CD4-positive, alpha-beta T cell treated with Interleukin-15 for 4 hours (primary cell): Measurements from ENCODE around the gene LSAMP.

Experiments used
- DNase-seq: peaks from one replicate; pipeline ENCODE4 v3.0.0-alpha.2; 2020; ENCODE audit warnings: low spot score

LSAMP gene

DNA sequence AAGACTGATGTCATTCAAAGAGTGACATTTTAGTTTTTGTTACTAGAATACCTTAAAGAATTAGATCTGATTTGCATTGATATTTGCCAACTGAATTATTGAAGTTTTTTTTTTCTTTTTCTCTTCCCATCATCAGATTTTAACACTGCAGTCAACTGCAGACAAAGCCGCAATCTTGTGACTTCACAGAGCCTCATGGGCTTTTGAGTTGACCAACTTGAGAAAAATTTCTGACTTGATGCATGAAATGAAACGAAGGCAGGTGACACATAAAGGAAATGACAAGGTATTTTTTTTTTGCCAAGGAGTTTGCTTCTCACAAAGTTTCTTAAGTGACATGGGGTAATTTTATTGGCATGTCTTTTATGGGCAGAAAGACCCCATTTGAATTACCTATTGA lies 438.3 kb downstream of the LSAMP start:
- no peak for DNase-seq

- no peak for DNase-seq
Measured at GRCh38 chr3:116005404-116005803, 439.9 kb downstream of the LSAMP start.

GRCh38 chr3:116002235-116002634 lies 443.1 kb downstream of the LSAMP start:
- DNase-seq = no peak

GRCh38 chr3:116001151-116001621 lies 444.1 kb downstream of the LSAMP start:
- DNase-seq = no peak

GRCh38 chr3:116000311-116000710 lies 445.0 kb downstream of the LSAMP start:
- no peak for DNase-seq

DNA sequence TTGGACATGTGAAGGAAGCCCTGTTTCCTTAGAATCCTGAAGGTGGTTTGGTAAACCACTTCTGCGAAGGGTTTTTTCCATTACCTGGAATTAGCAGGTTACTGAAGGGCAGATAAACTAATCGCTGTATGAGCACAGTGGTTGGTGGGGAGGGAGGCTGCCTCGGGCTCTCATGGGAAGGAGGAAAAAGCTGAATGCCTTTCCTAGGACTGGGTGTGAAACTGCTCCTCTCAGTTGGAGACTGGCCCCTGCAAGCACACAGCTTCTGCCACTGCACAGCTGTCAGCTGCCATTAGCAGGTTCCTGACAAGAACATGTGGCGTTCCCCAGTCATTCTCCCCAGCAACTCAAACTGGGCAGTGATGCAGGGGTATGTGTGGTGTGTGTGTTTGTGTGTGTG lies 445.7 kb downstream of the LSAMP start:
- DNase-seq = no peak

- DNase-seq = no peak
Measured at GRCh38 chr3:115999001-115999585, 446.2 kb downstream of the LSAMP start.

GRCh38 chr3:115996420-115997108 lies 448.7 kb downstream of the LSAMP start:
- no peak for DNase-seq

- DNase-seq = no peak
Measured at GRCh38 chr3:115990669-115991068, 454.6 kb downstream of the LSAMP start.

DNA sequence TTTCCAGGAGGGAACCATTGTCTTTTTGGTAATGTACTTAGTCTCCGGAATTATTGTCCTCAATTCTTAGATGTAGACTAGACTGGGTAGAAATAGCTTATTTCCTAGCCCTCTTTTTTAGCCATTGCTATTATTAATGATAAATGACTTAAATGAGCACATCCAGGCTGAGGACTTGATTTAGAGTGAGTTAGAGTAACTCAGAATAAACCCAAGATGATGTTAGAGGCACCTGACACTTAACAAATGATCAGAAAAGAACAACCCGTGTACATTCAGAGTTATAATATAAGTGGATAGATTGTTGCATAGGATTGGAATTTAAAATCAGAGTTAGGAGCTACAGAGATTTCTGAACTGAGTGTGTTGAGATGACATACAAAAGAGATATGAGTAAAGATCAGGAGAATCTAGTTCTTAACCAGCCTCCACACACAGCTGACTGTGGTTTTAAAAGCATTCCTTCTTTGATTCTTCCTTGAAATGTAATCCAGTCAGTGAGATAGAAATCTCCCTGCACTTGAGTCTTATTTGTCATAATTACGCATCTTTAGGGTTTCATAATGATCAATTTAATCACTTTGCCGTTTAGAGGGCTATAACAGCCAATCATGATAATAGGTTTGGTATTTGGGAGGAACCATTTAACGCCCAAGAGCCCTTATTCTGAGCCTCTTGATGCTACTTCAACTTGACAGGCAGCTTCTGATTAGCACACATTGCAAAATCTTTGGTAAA lies 455.4 kb downstream of the LSAMP start:
- no peak for DNase-seq

DNA sequence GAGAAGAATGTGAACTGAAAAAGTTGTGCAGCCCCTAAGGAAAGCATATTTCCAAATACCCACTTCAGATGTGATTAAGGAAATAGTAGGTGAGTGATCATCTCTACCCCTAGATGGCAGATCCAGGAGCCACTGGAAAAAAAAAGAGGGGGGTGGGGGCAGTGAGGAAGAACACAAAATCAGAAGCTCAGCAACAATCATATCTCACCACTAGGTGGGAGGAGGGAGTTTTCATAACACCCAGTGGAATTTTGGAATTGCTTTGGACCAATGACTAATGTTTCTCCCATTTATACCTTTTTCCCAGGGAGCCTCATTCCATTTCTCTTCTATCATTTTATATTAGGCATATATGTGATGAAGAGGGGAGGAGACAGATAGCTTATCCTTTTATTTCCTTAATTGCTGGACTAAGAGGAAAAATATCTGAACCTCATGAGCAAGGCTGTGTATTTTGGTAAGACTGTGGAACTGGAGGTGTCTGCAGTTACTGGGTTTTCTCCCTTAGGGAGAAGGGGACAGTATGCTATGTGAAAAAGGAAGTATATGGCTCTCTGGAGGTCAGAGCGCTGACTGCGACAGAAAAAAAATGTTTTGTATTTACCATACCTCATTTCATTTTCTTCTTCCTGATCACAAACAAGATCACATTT lies 458.6 kb downstream of the LSAMP start:
- no peak for DNase-seq

DNA sequence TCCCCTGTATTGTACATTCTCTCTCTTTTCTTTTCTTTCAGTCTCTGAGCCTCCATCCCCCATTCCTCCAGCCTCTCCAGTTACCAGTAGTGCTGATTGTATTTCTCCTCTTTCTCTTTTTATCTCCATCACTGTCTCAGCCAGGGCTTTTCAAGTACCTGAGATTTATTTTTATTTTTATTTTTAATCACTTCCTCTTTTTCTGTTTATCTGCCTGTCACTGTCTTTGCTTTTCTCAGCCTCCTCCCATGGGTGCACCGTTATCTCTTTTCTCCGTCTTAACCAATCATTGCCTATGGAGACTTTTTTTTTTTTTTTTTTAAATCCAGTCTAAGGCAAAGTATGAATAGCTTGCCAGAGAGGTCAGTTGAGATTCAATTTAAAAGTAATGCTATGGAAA lies 462.7 kb downstream of the LSAMP start:
- no peak for DNase-seq

DNA sequence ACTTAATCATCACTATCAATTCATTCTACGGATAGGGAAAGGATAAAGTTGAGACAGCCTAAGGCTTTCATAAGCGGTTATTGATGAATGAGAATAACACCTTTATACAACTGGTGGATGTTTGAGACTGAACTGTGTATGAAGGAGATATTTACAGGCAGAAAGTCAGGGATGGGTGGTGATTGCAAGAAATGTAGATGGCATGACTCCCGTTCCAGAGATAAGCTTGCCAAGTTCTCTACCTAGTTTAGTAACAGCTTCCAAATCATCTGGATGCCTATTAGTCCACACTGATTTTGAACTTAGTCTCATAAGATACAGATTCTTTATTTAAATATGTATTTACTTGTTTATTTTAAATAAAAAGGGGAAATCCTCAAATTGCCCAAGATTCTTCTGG lies 463.2 kb downstream of the LSAMP start:
- DNase-seq = no peak

- DNase-seq = no peak
Measured at GRCh38 chr3:115980709-115981108, 464.6 kb downstream of the LSAMP start.

GRCh38 chr3:115977866-115978265 lies 467.4 kb downstream of the LSAMP start:
- DNase-seq = no peak

DNA sequence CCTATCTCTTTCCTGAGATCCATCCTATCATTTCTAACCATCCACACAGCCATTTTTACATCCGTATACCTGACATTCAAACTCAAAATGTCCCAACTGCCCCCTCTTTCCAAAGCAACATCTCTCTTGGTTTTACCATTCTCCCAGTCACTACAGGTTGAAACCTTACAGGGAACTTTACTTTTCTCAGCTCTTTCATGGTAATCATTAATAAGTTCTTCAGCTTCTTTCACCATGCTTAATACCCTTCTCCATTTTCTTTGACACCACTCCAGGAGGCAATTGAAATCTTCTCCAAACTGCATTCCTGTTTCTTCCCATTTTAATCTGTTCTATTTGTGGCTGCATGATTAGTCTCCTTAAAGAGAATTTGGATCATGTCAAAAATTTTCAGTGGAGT lies 469.5 kb downstream of the LSAMP start:
- DNase-seq = no peak

- DNase-seq = no peak
Measured at GRCh38 chr3:115975353-115975752, 469.9 kb downstream of the LSAMP start.

DNA sequence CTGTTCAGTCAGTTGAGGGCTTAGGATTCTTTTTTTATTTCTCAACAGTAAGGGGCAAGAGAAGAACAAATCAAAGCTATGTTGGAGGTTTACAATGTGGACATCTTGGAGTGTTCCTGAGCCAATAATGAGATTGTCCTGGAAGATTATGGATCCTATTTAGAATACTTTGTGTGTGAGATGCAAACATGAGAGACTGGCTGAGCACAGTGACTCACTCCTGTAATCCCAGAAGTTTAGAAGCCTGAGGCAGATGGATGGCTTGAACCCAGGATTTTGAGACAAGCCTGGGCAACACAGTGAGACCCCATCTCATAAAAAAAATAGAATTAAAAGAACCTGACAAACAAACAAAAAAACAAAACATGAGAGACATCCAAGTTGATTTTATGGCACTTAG lies 470.3 kb downstream of the LSAMP start:
- DNase-seq = no peak

- no peak for DNase-seq
Measured at GRCh38 chr3:115968871-115969270, 476.4 kb downstream of the LSAMP start.

DNA sequence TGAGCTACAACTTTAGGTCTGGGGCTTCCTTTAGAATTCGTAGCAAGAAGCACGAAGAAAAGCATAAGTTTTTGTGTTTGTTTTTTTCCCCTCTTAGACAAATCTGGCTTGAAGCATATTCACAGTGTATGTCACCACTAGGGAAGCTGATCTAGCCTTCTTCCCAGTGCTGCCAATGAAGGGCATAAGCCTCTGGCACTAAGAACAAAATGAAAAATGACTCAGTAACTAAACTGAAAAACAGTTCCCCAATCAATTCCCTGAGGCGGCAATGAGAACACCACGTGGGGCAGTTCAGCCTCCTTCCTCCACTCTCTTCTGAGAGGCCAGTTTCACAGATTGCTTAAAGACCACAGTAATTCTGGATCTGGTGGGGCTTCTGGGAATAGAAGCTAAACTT lies 483.9 kb downstream of the LSAMP start:
- DNase-seq = no peak

GRCh38 chr3:115960799-115961198 lies 484.5 kb downstream of the LSAMP start:
- DNase-seq = no peak

- DNase-seq = no peak
Measured at GRCh38 chr3:115958526-115958925, 486.8 kb downstream of the LSAMP start.

GRCh38 chr3:115947325-115947724 lies 498.0 kb downstream of the LSAMP start:
- no peak for DNase-seq
